ENCODE data around the gene ENKUR. TPM values are rescaled to one million over a fixed set of nuclear protein-coding genes. Genes with fewer than 3 reads are reported as not detected.
"Not testable (repeated sequence)": the region's sequence is repeated elsewhere in the genome, so short reads cannot be mapped to it uniquely, and the experiment has no call there.

ENKUR gene
- total RNA-seq, 1 experiment from 2014 or later: not detected

DNA sequence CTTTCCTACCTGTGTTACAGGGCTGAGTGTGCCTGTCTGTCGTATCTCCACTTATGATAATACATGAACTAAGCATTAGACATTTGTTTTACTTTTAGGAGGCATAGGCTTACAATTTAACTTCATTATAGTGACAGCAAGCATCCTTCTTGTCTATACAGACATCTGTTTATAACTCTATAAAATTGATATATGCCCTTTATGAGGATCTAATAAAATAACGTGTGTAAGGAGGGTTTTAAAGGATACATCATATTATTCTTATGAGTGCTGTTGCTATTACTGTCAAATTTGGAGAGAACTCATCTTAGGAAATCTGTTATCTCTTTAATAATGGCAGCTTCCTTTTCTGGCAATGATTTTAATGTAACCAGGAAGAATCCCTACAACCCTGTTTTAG lies 22.4 kb upstream of the ENKUR start:
- no peak for DNase-seq
- Histone ChIP-seq H3K9me3 (no peaks in the 10 kb centered on the region), H3K4me3 (no peak overlapping the region), H3K36me3 (no peaks in the 10 kb centered on the region), H3K27me3 (peaks cover 13% of the 10 kb centered on the region)

DNA sequence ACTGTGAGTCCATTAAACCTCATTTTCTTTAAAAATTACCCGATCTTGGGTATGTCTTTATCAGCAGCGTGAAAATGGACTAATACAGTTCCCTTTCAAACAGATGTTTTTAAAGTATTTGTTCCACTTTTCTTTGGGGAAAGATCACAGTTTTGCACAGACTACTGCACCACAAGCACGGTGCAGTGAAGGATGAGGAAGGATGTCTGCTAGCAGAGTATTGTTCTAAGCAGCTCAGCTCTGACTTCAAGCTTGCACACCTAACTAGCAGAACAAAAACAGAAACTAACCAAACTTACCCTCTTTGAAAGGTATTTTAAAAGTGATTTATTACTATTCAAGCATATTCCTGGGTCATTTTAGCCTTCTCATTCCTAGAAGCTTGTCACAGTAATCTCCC lies 20.4 kb upstream of the ENKUR start:
- no peaks in the 10 kb centered on the region for H3K9me3 ChIP-seq
- DNase-seq: no peak
- no peaks in the 10 kb centered on the region for H3K36me3 ChIP-seq
- peaks cover 8% of the 10 kb centered on the region for H3K27me3 ChIP-seq
- H3K4me3 ChIP-seq: no peak overlapping the region

DNA sequence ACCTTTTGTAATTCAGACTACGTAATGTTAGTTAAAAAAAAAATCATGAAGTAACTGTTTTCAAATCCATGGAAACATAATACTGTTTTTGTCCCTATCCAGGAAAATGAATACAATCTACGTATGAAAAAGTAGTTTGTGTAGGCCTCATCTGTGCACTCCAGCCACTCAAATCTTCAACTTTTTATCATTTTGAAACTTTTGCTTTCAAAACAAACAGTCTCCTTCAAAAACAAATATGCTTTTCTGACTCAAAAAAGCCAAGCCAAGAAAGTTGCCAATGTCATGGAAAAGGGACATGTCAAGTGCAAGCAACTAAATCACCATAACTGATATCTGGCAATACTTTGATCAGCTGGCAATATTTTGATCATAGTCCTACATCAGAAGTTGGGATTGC lies 13.6 kb upstream of the ENKUR start:
- H3K36me3 ChIP-seq: no peaks in the 10 kb centered on the region
- H3K9me3 ChIP-seq: no peaks in the 10 kb centered on the region
- no peaks in the 10 kb centered on the region for H3K27me3 ChIP-seq
- DNase-seq: no peak
- H3K4me3 ChIP-seq: no peak overlapping the region

DNA sequence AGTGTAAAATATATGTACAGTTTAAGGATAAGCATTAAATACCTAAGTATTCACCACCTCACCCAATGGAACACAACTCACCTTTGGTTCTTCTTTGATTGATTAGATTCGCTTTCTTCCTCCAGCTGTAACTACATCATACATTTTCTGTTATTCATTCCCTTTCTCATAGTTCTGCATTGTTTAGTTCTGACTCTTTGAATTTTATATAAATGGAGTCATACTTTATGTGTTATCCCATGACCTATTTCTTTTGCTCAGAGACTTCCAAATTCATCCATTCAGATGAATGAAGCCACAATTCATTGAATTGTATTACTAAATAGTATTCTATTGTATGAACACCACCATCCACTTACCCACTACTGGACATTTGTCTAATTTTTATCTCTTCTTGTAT lies 12.8 kb upstream of the ENKUR start:
- Histone ChIP-seq H3K4me3 (no peak overlapping the region), H3K9me3 (no peaks in the 10 kb centered on the region), H3K36me3 (no peaks in the 10 kb centered on the region), H3K27me3 (no peaks in the 10 kb centered on the region)
- no peak for DNase-seq

DNA sequence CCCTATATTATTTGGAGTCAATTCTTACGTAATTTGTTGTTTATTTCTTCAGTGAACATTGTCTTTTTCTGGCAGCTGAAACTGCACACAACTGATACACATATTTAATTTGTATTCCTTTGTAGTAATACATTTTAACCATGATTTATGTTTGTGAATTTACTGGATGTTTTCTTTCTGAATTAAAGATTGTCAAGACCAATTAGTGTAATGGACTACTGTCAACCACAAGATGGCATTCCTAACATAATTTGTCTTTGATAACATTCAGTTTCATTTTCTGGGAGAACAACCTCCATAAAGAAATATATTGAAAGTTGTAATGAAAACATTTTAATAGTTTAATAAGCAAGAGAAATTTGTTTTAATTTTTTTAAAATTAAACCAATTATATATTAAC lies 10.5 kb upstream of the ENKUR start:
- DNase-seq: no peak
- no peaks in the 10 kb centered on the region for H3K27me3 ChIP-seq
- H3K36me3 ChIP-seq: no peaks in the 10 kb centered on the region
- H3K9me3 ChIP-seq: no peaks in the 10 kb centered on the region
- H3K4me3 ChIP-seq: no peak overlapping the region

DNA sequence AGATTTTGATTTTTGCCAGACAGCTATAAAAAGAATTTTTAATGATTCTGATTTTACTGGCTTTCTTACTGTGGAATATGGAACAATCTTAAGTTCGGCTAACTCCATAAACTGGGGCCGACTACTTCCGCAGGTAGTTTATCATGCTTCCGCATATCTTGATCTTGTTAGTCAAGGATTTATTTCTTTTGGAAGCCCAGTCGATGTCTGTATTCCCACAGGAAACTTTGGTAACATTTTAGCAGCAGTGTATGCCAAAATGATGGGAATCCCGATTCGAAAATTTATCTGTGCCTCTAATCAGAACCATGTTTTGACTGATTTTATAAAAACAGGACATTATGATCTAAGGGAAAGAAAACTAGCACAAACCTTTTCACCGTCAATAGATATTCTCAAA lies 8.6 kb upstream of the ENKUR start:
- H3K27me3 ChIP-seq: no peaks in the 10 kb centered on the region
- DNase-seq: no peak
- H3K4me3 ChIP-seq: no peak overlapping the region
- H3K9me3 ChIP-seq: no peaks in the 10 kb centered on the region
- no peaks in the 10 kb centered on the region for H3K36me3 ChIP-seq

DNA sequence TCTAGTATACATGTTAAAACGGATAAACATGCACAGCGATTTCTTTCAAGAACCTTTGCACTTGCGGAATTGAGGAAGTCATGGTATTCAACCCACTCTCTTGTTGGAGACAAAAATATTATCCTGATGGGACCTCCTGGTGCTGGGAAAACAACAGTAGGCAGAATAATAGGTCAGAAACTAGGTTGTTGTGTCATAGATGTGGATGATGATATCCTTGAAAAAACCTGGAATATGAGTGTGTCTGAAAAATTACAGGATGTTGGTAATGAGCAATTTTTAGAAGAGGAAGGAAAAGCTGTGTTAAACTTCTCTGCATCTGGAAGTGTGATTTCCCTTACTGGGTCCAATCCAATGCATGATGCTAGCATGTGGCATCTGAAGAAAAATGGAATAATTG lies 7.3 kb upstream of the ENKUR start:
- no peaks in the 10 kb centered on the region for H3K36me3 ChIP-seq

DNA sequence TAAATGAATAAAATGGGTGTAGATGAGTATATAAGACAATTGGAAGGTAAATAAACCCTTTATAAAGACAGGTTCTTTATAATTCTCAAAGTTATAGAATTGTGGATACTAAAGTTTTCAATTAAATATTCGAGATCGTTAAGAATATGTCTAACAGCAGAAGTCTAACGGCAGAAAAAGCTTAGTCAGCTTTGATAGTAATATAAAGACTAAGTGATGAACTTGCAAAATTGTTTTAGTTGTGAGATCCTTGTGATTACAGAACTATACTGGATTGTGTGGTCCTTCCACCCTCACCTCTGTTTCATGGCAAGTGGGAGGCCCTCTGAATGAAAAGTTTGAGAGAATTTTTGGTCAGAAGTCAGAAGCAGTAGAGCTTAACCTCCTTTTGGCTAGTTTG lies 2.7 kb upstream of the ENKUR start:
- no peak overlapping the region for H3K4me3 ChIP-seq
- no peak for DNase-seq

More for the DNA sequence above, 7.3 kb upstream of the ENKUR start:
- DNase-seq: no peak
- no peak overlapping the region for H3K4me3 ChIP-seq
- no peaks in the 10 kb centered on the region for H3K9me3 ChIP-seq
- no peaks in the 10 kb centered on the region for H3K27me3 ChIP-seq

DNA sequence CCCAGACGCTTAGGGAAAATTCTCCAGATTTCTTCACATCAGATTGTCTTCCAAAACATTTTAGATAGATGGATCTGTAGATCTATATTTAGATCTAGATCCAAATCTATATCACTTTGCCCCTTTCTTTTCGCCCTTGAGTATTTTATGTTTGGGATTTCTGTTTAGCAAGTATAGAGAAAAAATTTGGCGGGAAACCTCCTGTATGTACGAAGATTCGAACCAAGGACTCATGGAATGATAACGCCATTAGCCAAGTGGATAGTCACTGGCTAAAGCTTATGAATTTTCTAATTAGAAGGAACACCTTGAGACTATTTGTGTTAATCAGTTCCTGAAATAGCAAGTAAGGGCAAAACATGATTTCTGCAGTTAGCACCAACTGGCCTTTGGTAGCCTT lies 1.7 kb upstream of the ENKUR start:
- peak overlapping the region; percentile 60 for H3K4me3 ChIP-seq
- no peaks in the 10 kb centered on the region for H3K36me3 ChIP-seq
- H3K9me3 ChIP-seq: no peaks in the 10 kb centered on the region
- H3K27me3 ChIP-seq: no peaks in the 10 kb centered on the region
- no peak for DNase-seq

More for the DNA sequence above, 2.7 kb upstream of the ENKUR start:
- no peaks in the 10 kb centered on the region for H3K9me3 ChIP-seq
- no peaks in the 10 kb centered on the region for H3K36me3 ChIP-seq
- no peaks in the 10 kb centered on the region for H3K27me3 ChIP-seq

DNA sequence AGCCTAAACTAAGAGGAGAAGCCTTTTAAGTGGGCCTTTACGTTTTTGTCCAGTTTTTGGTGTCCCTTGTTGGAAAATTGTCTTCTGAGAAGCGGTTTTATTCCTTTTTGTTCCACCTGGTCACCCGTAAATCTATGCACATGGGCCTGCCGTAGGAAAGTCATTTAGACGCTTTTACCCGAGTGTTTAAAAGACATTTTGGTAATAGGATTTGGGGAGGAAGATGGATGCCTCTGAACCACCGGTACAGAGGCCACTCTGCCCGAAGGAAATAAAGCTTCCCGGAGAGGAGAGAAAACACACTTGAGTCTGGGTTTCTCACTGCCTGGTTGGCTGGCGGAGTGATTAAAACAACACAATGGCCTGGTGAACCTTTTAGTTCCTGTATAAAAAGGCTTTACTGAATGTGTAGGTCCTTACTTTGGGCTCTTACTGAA lies 1.2 kb upstream of the ENKUR start:
- Histone ChIP-seq H3K9me3 (no peaks in the 10 kb centered on the region), H3K36me3 (no peaks in the 10 kb centered on the region), H3K27me3 (no peaks in the 10 kb centered on the region), H3K4me3 (peak overlapping the region; percentile 60)
- DNase-seq: no peak

DNA sequence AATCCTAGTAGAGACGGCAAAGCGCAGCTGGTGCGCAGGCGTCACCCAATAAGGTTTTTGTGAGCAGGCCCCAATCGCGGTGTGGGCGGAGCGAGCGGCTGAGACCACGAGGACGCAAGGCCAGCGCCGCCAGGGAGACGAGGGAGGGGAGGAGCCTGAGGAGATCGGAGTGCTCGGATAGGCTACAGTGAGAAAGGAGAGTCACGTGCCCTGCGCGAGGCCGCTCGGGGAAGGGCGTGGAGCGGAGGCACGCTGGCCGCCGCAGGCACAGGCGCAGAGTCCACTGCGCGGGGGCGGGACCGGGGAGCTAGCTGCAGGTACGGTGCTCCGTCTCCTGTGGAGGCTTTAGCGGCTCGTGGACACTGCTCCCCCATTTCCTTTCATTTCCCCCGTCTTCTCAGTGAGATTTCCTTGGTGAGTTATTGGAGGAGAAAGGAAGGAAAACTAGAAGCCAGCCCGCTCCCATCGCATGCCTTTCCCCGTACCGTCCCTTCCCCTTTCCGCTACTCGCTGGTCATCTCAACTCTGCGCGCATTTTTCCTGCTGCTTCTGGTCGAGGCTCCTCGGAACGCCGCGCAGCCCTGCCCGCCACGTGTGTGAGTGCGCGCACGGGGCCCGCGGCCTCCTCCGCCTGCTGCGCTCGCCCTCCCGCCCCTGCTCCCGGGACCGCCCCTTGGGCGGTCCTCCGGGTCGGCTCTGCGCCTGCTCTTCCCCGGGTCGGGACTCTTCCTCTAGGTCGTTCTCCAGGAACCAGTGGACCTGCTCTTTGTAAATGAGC lies 607 bp upstream of the ENKUR start, which contains the start of gene THNSL1:
Gene THNSL1, plus strand, starts transcription at position 237 of the 778 bp plus-strand sequence. CDS start 6,612 bp downstream, outside the sequence.
- H3K9me3 ChIP-seq: no peaks in the 10 kb centered on the region
- H3K4me3 ChIP-seq: peak within 1 kb of the TSS; percentile 60
- no peaks in the 10 kb centered on the region for H3K36me3 ChIP-seq
- H3K27me3 ChIP-seq: no peaks in the 10 kb centered on the region
- peak; percentile 99 for DNase-seq

DNA sequence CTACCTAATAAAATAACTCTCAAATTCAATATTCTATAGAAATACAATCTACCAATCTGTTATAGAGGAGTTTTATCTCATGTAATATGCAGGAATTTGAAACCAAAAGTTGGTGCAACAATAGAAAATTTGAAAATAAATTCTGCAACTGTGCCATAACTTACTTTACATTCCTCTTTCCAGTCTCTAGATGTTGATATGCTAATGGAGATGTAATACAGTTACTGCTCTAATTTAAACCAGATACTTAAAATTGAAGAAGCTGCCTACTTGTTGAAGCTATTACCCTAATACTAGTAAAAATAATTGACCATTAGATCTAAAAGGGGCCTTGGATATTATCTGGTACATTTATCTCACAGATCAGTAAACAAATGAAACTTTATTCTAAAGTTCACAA lies 1.4 kb downstream of the ENKUR start:
- DNase-seq: no peak
- Histone ChIP-seq H3K9me3 (no peaks in the 10 kb centered on the region), H3K27me3 (no peaks in the 10 kb centered on the region), H3K4me3 (no peak overlapping the region), H3K36me3 (no peaks in the 10 kb centered on the region)

DNA sequence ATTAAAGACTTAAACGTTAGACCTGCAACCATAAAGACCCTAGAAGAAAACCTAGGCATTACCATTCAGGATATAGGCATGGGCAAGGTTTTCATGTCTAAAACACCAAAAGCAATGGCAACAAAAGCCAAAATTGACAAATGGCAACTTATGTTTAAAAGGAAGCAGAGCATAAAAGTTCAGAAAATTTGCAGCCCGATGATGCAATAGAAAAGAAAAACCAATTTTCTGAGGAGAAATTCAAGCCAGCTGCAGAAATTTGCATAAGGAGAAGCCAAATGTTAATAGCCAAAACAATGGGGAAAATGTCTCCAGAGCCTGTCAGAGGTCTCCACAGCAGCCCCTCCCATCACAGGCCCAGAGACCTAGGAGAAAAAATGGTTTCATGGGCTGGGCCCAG lies 4.4 kb downstream of the ENKUR start:
- not testable (repeated sequence) for H3K9me3 ChIP-seq, DNase-seq, H3K4me3 ChIP-seq, H3K27me3 ChIP-seq, H3K36me3 ChIP-seq

DNA sequence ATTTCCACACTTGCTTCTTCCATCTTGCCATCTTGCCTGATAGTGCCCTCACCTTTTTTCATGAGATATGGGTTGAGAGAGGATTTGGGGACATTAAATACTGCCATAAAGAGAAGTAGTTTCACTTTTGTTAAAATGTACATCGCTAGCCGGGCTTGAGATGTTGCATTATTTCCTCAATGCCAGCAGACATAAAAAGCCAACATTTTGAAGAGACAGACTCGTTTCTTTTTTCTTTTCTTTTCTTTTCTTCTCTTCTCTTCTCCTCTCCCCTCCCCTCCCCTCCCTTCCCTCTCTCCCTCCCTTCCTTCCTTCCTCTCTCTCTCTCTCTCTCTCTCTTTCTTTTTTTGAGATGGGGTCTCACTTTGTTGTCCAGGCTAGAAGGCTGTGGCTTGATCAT lies 17.9 kb downstream of the ENKUR start:
- Histone ChIP-seq H3K9me3 (peaks cover 7% of the 10 kb centered on the region), H3K4me3 (no peak overlapping the region), H3K36me3 (no peaks in the 10 kb centered on the region), H3K27me3 (no peaks in the 10 kb centered on the region)
- DNase-seq: no peak

DNA sequence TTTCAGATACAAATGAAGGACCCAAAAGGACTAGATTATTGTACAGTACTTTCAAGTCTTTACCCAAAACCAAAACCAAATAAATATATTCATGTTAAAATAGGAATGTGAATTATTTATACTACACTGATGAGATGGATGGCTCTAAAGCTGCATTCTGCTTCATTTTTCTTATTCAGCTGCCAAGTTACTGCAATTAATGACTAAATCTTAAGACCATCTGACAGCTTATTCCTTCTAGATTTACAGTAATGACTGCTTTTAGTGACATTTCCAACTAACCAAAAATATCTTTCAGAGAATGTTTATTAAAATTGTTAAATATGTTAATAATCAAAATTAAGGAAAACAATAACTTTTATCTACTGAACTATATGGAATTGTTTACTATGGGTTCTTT lies 20.9 kb downstream of the ENKUR start:
- no peak for DNase-seq
- Histone ChIP-seq H3K36me3 (no peaks in the 10 kb centered on the region), H3K27me3 (no peaks in the 10 kb centered on the region), H3K9me3 (no peaks in the 10 kb centered on the region), H3K4me3 (no peak overlapping the region)

DNA sequence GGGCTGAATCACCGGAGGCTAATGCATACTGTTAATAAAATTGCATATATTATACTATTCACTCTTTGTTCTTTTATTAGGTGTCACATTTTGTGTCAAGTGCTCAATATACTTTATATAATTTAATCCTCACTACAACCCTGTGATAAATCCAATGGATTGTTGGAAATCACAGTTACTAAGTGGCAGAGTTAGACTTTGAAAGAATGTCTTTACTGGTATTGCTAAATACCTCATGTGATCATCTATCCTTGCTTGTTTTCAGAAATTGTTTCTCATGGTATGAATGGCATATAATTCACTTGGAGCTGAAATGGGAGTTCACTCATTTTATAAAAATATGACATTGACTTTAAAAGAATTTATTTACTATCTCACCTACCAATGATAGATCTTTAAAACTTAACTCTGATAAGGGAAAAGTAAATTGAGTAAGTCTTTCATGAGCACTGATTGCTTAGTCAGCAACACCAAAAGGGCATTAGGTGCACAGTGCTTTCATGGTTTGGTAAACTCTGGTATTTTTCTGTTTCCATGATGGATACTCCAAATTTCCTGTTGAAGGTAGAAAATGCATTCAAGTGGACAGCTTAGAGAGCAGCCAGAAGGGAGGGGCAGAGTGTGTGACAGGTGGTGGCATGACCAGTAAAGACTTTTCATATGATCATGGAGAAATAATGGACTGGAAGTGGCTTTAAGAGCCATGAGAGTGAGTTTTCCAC lies 22.6 kb downstream of the ENKUR start:
- Histone ChIP-seq H3K9me3 (no peaks in the 10 kb centered on the region), H3K36me3 (no peaks in the 10 kb centered on the region), H3K4me3 (no peak overlapping the region), H3K27me3 (no peaks in the 10 kb centered on the region)
- no peak for DNase-seq

DNA sequence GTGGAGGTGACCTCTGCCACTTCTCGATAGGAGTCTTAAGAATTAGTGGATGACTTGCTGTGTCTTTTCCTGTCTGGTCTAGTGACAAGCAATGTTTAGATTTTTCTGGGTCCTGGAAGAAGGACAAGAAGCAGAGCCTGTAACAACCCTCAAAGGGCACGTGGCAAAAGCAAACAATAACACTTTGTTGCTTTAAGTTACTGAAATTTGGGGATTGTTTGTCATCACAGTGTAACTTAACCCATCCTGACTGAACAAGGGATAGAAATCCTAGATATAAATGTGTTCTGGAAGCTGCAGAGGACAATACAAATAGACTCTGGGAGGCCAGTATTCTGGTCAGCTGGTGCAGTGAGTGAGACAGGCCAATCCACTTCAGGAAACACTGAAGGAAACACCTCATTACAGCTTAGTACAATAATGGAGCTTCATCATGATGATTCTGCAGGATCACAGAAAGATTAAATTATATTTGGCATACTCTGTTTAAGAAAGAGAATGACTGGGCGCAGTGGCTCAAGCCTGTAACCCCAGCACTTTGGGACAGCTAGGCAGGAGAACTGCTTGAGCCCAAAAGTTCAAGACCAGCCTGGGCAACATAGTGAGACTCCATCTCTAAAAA lies 23.3 kb downstream of the ENKUR start:
- H3K27me3 ChIP-seq: no peaks in the 10 kb centered on the region

More for the DNA sequence above, 23.3 kb downstream of the ENKUR start:
- no peak overlapping the region for H3K4me3 ChIP-seq
- H3K36me3 ChIP-seq: no peaks in the 10 kb centered on the region
- H3K9me3 ChIP-seq: no peaks in the 10 kb centered on the region
- no peak for DNase-seq

Data from MG63 (cell line).